Measurements from ENCODE around the gene KLHDC10.

The KLHDC10 gene

GRCh38 chr7:130150587-130150986, 80.3 kb downstream of the KLHDC10 start:
- no peak overlapping the region for H3K4me3 ChIP-seq (ENCODE audit: low read depth, low read length)
- CTCF ChIA-PET: no interaction called here
- no peak for DNase-seq (ENCODE audit: low read depth, low spot score)
- TF ChIP-seq CTCF (IDR thresholded peaks at IDR 0.05; ENCODE audit: insufficient read depth, low read length, missing control alignments): no peak
- POLR2A ChIA-PET: interaction anchor here (0.6 kb wide), 1 partner anchor 637 kb away, joined by 3 read pairs; no protein-coding TSS in a partner anchor

GRCh38 chr7:130151591-130152492, 81.5 kb downstream of the KLHDC10 start:
- H3K4me3 ChIP-seq (ENCODE audit: low read depth, low read length): no peak overlapping the region
- CTCF ChIA-PET: interaction anchor here (1.0 kb wide), 1 partner anchor 355 kb away, joined by 3 read pairs; no protein-coding TSS in a partner anchor
- POLR2A ChIA-PET: no interaction called here
- no peak for DNase-seq (ENCODE audit: low read depth, low spot score)
- no peak for TF ChIP-seq CTCF (IDR thresholded peaks at IDR 0.05; ENCODE audit: insufficient read depth, low read length, missing control alignments)

- H3K4me3 ChIP-seq (ENCODE audit: low read depth, low read length): no peak overlapping the region
- DNase-seq (ENCODE audit: low read depth, low spot score): no peak
- no peak for TF ChIP-seq CTCF (IDR thresholded peaks at IDR 0.05; ENCODE audit: insufficient read depth, low read length, missing control alignments)
- POLR2A ChIA-PET: no interaction called here
- CTCF ChIA-PET: interaction anchor here (1.0 kb wide), 1 partner anchor 354 kb away, joined by 3 read pairs; no protein-coding TSS in a partner anchor
Observed at GRCh38 chr7:130152493-130153210, 82.3 kb downstream of the KLHDC10 start.

GRCh38 chr7:130153211-130153908, 83.0 kb downstream of the KLHDC10 start:
- CTCF ChIA-PET: interaction anchor here (0.9 kb wide), 1 partner anchor 605 kb away, joined by 3 read pairs; no protein-coding TSS in a partner anchor
- TF ChIP-seq CTCF (IDR thresholded peaks at IDR 0.05; ENCODE audit: insufficient read depth, low read length, missing control alignments): no peak
- no peak overlapping the region for H3K4me3 ChIP-seq (ENCODE audit: low read depth, low read length)
- POLR2A ChIA-PET: no interaction called here
- DNase-seq (ENCODE audit: low read depth, low spot score): no peak

GRCh38 chr7:130154131-130154500, 83.8 kb downstream of the KLHDC10 start:
- ChIA-PET CTCF (interaction anchor here (0.9 to 2.4 kb wide), 2 partner anchors 11 to 604 kb away, joined by 3 to 9 read pairs; no protein-coding TSS in a partner anchor), POLR2A (no interaction called here)
- DNase-seq (ENCODE audit: low read depth, low spot score): no peak
- no peak overlapping the region for H3K4me3 ChIP-seq (ENCODE audit: low read depth, low read length)
- no peak for TF ChIP-seq CTCF (IDR thresholded peaks at IDR 0.05; ENCODE audit: insufficient read depth, low read length, missing control alignments)
